Urothelium cell line (cell line): ENCODE results near the gene CTNS.

ENCODE experiments used
- DNase-seq: peaks from one replicate; pipeline ENCODE4 v3.0.0; 2011; ENCODE audit warnings: low spot score, mixed read lengths
- FAIRE-seq: peaks from 2 replicates; lab custom pipeline; 2011; peaks lifted over from hg19 to GRCh38; lab: Jason Lieb, UNC

The CTNS gene

DNA sequence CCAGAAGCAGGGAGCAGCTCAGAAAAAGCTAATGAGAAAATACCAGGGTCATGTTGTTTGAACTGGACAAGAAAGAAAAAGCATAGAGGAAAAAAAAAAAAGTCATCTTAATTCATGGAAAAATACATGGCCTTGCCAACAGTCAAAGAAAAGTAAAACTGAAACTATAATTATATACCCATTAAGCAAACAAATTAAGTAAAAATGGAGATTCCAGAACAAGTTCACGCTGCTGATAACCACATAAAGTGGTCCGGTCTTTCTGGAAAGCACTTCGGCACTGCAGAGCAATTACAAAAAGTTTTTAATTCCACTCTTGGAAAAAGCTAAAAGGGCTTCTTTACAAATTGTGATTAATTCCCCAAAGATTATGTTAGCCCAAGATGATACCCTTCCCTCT is 71.8 kb downstream of the CTNS start:
- DNase-seq (no peak), FAIRE-seq (no peak)

DNA sequence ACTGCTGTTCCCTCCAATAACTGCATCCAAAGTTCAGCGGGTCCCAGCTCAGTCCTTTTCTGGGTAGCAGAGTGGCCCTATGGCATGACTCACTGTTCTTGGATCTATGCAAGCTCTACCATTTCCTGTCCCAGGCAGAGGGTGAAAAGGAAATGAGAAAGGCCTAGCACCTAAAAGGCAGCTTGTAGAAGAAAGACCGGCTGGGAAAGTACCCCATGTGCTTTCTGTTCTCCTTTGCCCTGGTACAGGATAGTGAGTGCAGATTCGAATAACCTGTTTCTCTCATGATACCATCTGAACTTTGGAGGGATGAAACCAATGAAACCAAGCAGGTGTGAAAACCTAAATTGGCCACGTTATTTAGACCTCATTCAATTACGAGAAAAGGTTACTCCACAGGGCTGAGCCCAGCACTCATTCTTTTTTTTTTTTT is 74.4 kb downstream of the CTNS start:
- no peak for FAIRE-seq
- no peak for DNase-seq
